HG03439 (cell line): ENCODE results near the gene CCDC92.
A peak's percentile ranks its signal among the peaks of the same experiment; 100 is the strongest.

Experiments
- ATAC-seq: cut with Tn5 transposase; IDR thresholded peaks from one replicate; pipeline ENCODE4 v1.9.1; 2021; ENCODE audit warnings: mild to moderate bottlenecking, moderate library complexity; ENCODE audit not compliant: unreplicated experiment

CCDC92 gene

GRCh38 chr12:123976227-123976826 is 3.7 kb upstream of the CCDC92 start:
- no peak for ATAC-seq

- ATAC-seq, result peak; percentile 26
These were observed 1.1 kb upstream of the CCDC92 start for GRCh38 chr12:123973552-123974341.

DNA sequence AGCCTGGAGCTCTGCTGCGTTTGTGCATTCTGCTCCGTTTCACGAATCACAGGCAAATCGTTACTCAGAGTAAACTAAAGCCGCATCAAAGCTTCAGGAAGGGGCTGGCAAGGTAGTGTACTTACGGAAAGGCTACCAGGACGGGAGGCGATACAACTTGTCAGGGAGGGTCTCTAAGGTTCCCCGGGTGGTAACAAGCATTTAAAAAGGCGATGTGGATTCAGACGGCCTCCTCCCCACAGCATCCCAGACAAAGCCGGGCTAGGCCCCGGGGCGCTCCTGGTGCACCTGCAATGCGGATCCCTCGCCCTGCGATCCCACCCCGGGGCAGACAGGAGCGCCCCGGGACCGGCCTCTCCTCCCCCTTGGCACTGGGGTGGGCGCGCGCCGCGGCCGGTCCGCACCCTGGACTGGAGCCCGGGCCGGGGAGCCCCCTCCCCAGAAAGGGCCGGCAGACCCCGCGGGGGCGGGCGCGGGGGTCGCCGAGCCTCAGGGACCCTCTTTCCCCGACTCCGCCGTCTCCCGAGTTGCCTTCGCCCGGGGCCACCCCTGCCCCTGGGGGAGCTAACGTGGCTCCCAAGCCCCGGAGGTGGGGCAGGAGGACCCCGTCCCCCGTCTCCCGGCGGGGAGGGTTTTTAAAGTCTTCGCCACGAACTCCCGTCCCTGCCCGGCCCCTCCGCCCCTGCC is 718 bp downstream of the CCDC92 start:
- peak; percentile 8 for ATAC-seq

- ATAC-seq, result no peak
These were observed 1.2 kb downstream of the CCDC92 start for GRCh38 chr12:123971449-123971769.

DNA sequence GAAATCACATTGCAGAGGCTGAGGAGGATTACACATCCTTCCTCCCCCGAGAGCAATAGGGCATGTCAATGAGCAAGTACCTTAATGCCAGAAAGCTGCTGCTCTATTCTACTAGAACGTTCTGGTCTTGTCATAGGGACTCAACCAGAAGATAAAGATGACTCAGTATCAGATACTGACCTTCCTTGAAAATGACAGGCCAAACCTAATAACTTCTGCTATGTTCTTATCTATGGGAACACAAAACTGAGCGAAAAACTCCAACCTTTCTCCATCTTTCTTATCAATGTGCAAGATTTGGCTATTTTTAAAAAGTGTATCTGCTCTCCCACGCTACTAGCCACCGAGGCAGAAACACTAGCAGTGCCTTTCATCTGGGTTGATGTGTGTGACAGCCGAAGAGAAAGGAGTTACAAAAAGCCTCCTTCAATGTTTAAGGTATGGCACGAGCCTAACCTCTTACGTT is 5.5 kb downstream of the CCDC92 start:
- no peak for ATAC-seq

- ATAC-seq, result no peak
These were observed 6.0 kb downstream of the CCDC92 start for GRCh38 chr12:123966596-123966995.

- ATAC-seq, result no peak
These were observed 7.2 kb downstream of the CCDC92 start for GRCh38 chr12:123965382-123965781.

- no peak for ATAC-seq
These were observed 8.8 kb downstream of the CCDC92 start for GRCh38 chr12:123963821-123964220.

DNA sequence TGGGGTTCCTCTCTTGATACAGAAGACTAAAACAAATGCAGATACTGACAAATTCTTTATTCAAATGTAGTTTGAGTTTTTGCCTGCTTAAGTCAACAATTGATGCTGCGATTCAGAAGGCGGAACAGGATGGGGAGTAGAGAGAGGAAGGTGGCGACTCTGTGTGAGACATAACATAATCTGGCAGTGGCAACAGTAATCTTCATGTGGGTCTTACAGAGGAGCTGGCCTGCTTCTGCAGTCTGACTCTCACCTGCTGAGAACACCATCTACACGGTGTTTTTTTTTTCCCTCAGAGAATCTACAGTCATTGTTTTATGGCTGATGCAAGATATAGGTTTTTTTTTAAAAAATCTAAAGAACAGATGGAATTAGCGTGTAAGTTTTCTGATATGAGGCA is 10.1 kb downstream of the CCDC92 start:
- ATAC-seq, result no peak

DNA sequence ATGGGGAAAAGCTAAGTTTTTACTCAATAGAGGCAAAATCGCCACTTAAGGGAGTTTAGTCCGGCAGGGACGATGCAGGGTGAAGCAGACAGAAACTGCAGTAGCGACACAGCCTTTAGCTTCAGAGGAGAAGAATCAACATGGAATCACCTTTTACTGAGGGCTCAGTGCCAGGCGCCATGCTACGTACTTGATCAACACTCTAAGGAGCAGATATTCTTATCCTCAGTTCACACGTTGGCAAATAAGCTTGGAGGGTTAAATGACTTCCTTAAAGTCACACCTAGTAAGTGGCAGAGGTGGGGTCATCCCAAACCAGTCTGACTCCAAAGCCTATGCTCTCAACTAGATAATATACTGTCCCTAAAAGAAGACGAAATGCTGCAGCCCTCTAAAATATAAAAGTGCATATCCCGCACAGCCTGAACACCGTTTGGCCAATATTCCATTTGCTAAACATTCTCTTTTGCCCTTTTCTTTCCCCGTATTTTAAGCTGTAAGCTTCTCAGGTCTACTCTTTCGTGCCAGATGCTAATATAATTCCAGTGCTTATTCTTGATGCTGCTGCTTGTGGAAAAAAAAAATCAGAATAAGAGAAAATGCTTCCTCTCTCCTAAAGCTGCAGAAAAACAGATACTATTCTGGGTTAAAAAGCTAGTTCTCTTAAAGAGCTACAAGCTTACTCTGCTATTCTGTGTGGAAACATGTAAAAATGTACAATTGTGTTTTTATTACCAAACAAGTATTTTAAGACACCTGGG is 10.9 kb downstream of the CCDC92 start:
- no peak for ATAC-seq

DNA sequence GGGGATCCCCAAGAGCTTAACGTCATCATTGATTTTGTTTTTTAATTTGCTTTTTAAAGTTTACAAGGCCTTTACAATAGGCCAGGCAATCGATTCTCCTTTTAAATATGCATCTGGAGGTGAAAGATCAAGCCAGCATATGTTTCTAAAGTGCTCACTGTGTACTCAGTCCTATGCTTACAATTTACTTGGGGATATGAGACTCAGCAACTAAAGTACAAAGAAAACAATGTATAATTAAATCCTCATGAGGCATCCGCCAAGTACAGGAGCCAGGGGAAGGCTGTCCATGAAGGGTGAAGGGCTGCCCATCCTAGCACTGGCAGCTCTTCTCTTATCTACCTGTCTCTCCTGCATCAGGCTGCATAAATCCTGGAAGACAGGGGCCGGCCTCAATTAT is 11.8 kb downstream of the CCDC92 start:
- ATAC-seq, result no peak

DNA sequence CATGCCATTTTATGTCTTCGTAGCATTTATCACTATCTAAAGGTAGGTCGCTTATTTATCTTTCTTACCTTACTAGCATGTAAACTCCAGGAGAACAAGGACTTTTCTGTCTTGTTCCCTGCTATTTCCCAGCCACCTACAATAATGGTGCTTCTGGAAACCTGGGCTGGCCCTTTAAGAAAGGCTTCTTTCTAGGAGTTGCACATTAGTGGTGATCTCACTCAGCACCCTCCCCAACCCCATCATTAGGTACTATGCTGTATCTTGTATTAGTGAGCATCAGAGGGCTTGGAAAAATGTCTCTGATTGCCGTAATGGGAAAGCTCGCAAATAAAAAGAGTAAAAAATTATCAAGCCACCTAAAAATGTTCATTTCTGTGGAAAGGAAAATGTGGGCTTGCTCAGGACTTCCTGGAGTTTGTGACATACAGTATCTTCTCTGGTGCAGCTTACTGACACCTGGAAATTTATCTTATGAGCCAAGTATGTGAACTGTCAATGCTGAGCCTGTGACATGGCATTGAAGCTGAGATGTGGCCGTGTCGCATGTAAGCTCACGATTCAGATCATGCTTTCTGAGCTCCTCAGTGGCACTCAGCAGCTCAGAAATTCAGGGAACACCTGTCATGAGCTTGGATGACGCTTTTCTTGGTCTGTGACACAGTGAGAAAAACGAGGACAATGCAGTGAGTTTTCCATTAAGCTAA is 12.4 kb downstream of the CCDC92 start:
- no peak for ATAC-seq

DNA sequence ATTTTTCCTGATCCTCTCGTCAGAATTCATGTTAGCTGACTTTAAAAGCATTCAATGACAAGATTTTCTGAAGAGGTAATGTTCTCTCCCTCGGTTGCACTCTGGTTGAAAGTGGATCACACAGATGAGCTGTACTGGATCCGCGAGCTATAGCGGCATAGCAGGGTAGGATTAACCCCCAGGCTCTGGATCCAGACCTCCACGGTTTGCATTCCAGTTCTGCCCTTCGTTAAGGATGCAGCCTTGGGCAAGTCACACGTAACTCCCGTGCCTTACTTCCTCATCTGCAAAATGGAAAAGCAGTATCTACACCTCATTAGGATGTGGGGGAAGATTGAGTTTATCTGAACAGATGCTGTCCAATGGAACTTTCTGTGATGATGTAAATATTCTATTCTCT is 13.8 kb downstream of the CCDC92 start:
- ATAC-seq, result no peak

DNA sequence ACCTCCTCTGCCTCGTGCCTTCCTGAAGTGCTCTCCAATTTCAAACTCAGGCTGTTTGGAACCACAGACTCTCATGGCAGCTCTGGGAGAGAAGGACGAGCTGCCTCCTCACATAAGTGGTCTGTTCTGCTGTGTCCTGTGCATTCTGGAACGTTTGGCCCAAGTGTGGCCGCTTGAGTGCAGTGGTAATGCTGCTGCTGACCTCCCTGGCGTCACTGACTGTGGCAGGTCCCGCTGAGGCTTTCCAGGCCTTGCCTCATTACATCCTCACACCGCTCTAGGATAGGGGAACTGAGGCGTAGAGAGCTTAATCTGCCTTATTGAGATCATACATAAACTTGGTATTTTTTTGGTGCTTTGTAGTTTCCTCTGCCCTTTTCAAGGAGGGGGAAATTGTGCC is 14.2 kb downstream of the CCDC92 start:
- no peak for ATAC-seq

DNA sequence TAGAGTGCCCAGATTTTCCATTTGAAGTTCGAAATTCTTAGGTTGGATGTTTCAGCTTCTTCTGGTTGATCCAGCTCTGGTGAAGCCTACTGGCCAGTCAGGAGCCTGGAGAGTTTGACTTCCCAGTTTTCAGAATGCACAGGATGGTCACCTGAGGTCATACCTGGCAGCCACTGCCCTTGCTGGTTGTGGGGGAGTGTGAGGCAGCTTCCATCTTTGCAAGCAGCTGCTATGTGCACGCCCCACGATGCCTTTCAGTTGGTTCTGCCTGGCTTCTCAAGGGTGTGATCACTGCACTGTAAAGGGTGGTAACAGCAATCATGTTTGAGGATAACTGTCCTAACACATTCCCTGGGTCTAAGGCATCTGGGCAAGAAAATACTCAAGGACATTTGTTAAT is 15.4 kb downstream of the CCDC92 start:
- no peak for ATAC-seq

GRCh38 chr12:123956249-123956648 is 16.4 kb downstream of the CCDC92 start:
- no peak for ATAC-seq

- no peak for ATAC-seq
These were observed 17.8 kb downstream of the CCDC92 start for GRCh38 chr12:123954647-123955350.

GRCh38 chr12:123952037-123952436 is 20.6 kb downstream of the CCDC92 start:
- no peak for ATAC-seq

DNA sequence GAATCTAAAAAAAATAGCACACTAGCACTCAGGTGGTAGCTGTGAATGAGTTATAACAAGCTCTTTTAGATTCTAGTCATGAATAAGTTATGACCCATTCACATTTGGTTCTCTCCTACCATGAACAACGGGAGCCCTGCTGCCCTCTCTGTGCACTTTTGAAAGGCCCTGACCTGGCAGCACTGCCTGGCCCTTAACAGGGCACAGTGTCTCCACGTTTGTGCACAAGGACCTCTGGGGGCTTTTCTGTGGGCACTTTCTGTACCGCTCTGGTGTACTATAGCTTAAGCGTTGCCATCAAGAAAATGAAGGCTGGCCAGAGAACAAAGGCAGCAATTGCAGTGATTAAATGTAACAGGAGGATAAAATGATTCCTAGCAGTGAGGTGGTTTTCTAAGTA is 21.2 kb downstream of the CCDC92 start:
- no peak for ATAC-seq
